ENCODE results near the gene CLTB. TPM values are rescaled to one million over a fixed set of nuclear protein-coding genes. Genes with fewer than 3 reads are reported as not detected.

The CLTB gene
- total RNA-seq, 1 experiment from 2014 or later: 339 TPM

GRCh38 chr5:176396330-176396729 is 20.0 kb downstream of the CLTB start:
- intact Hi-C loops (cut with micrococcal nuclease): no loop called here
- TF ChIP-seq, protein P1, sequence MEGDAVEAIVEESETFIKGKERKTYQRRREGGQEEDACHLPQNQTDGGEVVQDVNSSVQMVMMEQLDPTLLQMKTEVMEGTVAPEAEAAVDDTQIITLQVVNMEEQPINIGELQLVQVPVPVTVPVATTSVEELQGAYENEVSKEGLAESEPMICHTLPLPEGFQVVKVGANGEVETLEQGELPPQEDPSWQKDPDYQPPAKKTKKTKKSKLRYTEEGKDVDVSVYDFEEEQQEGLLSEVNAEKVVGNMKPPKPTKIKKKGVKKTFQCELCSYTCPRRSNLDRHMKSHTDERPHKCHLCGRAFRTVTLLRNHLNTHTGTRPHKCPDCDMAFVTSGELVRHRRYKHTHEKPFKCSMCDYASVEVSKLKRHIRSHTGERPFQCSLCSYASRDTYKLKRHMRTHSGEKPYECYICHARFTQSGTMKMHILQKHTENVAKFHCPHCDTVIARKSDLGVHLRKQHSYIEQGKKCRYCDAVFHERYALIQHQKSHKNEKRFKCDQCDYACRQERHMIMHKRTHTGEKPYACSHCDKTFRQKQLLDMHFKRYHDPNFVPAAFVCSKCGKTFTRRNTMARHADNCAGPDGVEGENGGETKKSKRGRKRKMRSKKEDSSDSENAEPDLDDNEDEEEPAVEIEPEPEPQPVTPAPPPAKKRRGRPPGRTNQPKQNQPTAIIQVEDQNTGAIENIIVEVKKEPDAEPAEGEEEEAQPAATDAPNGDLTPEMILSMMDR (IDR thresholded peaks at IDR 0.05; ENCODE audit: unreplicated experiment): no peak
- Mint-ChIP-seq H3K9me3 (ENCODE audit: unreplicated experiment) (no peaks in the 10 kb centered on the region), H3K36me3 (ENCODE audit: insufficient read depth, unreplicated experiment) (peaks cover 76% of the 10 kb centered on the region), H3K4me1 (ENCODE audit: insufficient read depth, unreplicated experiment) (peaks cover 14% of the 10 kb centered on the region), H3K4me3 (ENCODE audit: unreplicated experiment) (no peak overlapping the region), H3K27ac (ENCODE audit: low read depth, unreplicated experiment) (peak overlapping the region; percentile 17), H3K27me3 (ENCODE audit: insufficient read depth, unreplicated experiment) (no peaks in the 10 kb centered on the region)
- ChIA-PET CTCF (interaction anchor here (0.6 kb wide), 1 partner anchor 20 kb away, joined by 3 read pairs; no protein-coding TSS in a partner anchor), POLR2A (interaction anchor here (0.7 kb wide), 1 partner anchor 30 kb away, joined by 3 read pairs; no protein-coding TSS in a partner anchor)
- no peak for DNase-seq (ENCODE audit: unreplicated experiment)
- no TSS peak for BruUV-seq (replicated peaks)

- Mint-ChIP-seq H3K4me1 (ENCODE audit: insufficient read depth, unreplicated experiment) (peaks cover 1% of the 10 kb centered on the region), H3K27me3 (ENCODE audit: insufficient read depth, unreplicated experiment) (no peaks in the 10 kb centered on the region), H3K4me3 (ENCODE audit: unreplicated experiment) (no peak overlapping the region), H3K9me3 (ENCODE audit: unreplicated experiment) (no peaks in the 10 kb centered on the region), H3K36me3 (ENCODE audit: insufficient read depth, unreplicated experiment) (peaks cover 80% of the 10 kb centered on the region), H3K27ac (ENCODE audit: low read depth, unreplicated experiment) (peak overlapping the region; percentile 63)
- intact Hi-C loops (cut with micrococcal nuclease): no loop called here
- TF ChIP-seq, protein P1 (IDR thresholded peaks at IDR 0.05; ENCODE audit: unreplicated experiment): no peak
- DNase-seq (ENCODE audit: unreplicated experiment): no peak
- CTCF ChIA-PET: interaction anchor here (0.6 to 1.8 kb wide), 7 partner anchors 10 to 178 kb away, joined by 3 to 7 read pairs (median 3); partner anchors contain the start of genes CLTB and FAF2
- POLR2A ChIA-PET: interaction anchor here (0.7 to 1.4 kb wide), 3 partner anchors 53 to 669 kb away, joined by 3 to 4 read pairs (median 3); partner anchors contain the start of genes FAF2 and RNF44
- no TSS peak for BruUV-seq (replicated peaks)
Measured at GRCh38 chr5:176394881-176395675, 21.3 kb downstream of the CLTB start.

DNA sequence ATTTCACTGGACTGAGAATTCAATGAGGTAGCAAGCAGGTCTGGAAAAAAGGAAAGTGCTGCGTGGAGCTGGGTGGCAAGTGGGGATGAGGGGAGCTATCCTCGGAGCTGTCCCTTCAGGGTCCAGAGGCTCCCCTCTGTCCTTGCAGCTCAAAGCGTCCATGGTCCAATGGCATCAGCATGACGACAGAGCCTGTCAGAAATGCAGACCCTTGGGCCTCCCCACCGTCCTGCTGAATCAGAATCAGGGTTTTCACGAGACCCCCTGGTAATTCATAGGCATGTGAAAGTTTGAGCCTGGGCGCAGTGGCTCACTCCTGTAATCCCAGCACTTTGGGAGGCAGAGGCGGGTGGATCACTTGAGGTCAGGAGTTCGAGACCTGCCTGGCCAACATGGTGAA is 22.2 kb downstream of the CLTB start:
- H3K27me3 Mint-ChIP-seq (ENCODE audit: insufficient read depth, unreplicated experiment): no peaks in the 10 kb centered on the region
- DNase-seq (ENCODE audit: unreplicated experiment): no peak
- ChIA-PET CTCF (interaction anchor here (0.7 to 1.8 kb wide), 4 partner anchors 22 to 179 kb away, joined by 3 to 7 read pairs (median 4); partner anchors contain the start of genes CLTB and FAF2), POLR2A (interaction anchor here (0.6 to 2.1 kb wide), 4 partner anchors 9 to 670 kb away, joined by 3 to 8 read pairs (median 4); partner anchors contain the start of genes KIAA1191 and RNF44)
- BruUV-seq (replicated peaks): no TSS peak
- TF ChIP-seq, protein P1 (IDR thresholded peaks at IDR 0.05; ENCODE audit: unreplicated experiment): no peak
- H3K4me1 Mint-ChIP-seq (ENCODE audit: insufficient read depth, unreplicated experiment): no peaks in the 10 kb centered on the region
- no peaks in the 10 kb centered on the region for H3K9me3 Mint-ChIP-seq (ENCODE audit: unreplicated experiment)
- no peak overlapping the region for H3K4me3 Mint-ChIP-seq (ENCODE audit: unreplicated experiment)
- intact Hi-C loops (cut with micrococcal nuclease): no loop called here
- H3K36me3 Mint-ChIP-seq (ENCODE audit: insufficient read depth, unreplicated experiment): peaks cover 86% of the 10 kb centered on the region
- no peak overlapping the region for H3K27ac Mint-ChIP-seq (ENCODE audit: low read depth, unreplicated experiment)

DNA sequence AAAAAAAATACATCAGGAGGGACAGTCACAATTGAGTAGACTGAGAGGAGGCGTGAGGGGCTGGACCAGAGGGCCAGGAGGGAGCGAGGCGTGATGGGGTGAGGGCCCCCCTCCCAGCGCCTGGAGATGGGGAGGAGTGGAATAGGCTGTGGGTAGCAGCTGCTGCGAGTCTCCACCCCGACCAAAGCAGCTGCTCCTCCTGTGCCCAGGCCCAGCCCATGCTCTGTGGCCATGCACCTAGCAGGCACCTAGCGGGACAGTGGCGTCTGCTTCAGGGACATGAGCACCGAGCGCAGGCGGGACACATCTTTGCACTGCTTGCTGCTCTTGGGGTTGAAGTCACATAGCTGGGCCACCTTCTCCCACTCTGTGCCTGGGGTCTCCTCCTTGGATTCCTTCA is 23.8 kb downstream of the CLTB start:
- peak overlapping the region; percentile 22 for H3K27ac Mint-ChIP-seq (ENCODE audit: low read depth, unreplicated experiment)
- no TSS peak for BruUV-seq (replicated peaks)
- peaks cover 85% of the 10 kb centered on the region for H3K36me3 Mint-ChIP-seq (ENCODE audit: insufficient read depth, unreplicated experiment)
- TF ChIP-seq, protein P1 (IDR thresholded peaks at IDR 0.05; ENCODE audit: unreplicated experiment): no peak
- H3K4me3 Mint-ChIP-seq (ENCODE audit: unreplicated experiment): no peak overlapping the region
- no peak for DNase-seq (ENCODE audit: unreplicated experiment)
- ChIA-PET POLR2A (interaction anchor here (0.8 to 2.1 kb wide), 6 partner anchors 12 to 620 kb away, joined by 3 to 8 read pairs (median 4); partner anchors contain the start of genes KIAA1191 and TSPAN17), CTCF (interaction anchor here (0.6 to 0.7 kb wide), 2 partner anchors 488 to 1681 kb away, joined by 3 to 5 read pairs; no protein-coding TSS in a partner anchor)
- H3K4me1 Mint-ChIP-seq (ENCODE audit: insufficient read depth, unreplicated experiment): no peaks in the 10 kb centered on the region
- no peaks in the 10 kb centered on the region for H3K27me3 Mint-ChIP-seq (ENCODE audit: insufficient read depth, unreplicated experiment)
- intact Hi-C loops (cut with micrococcal nuclease): no loop called here
- H3K9me3 Mint-ChIP-seq (ENCODE audit: unreplicated experiment): no peaks in the 10 kb centered on the region

Data from MCF 10A (cell line).